UCSD-AML1 (cell line): ENCODE data around the gene ARHGAP24.

Experiments
- DNase-seq: peaks from one replicate; lab custom pipeline; 2025; ENCODE audit not compliant: unreplicated experiment; lab: John Stamatoyannopoulos, UW

Gene ARHGAP24

GRCh38 chr4:85474818-85475630 lies at the start of gene ARHGAP24:
ARHGAP24 (plus strand) TSS chr4:85475150.
- DNase-seq, result peak; percentile 33

DNA sequence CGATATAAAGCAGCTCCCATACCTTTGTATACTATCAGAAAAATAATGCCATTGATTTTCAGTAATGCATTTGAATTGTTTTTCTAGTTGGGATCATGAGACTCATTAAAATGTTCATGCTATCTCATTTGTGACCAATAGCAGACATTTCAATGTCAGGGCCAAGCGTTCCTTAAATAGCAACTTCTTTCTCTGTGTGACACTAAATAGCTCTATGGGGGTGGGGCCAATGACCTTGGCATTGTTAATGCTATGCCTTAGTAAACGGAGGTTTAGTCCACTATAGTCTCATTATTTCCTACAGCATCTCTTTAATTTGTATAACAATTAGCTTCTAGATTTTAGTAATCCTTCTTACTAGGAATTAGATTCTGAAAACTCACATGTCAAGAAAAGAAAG lies 48.6 kb upstream of the ARHGAP24 start:
- no peak for DNase-seq

DNA sequence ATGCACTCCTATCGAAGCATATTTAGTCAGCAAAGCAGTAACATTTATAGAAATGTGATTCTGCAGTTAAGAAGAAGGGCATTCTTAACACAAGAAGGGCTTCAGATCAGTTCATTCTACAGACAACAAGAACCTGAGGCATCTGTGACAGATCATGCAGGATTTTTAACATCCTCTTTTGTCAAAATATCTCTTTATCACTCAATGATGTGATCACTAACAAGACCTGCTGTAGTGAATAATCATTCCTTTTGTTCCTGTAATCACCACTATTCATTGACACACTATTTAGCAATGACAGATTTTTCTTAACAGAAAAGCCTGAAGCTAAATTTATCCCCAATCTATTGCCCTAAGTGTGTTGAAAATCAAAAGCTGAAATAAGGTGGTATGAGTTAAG lies 47.8 kb upstream of the ARHGAP24 start:
- no peak for DNase-seq

GRCh38 chr4:85430226-85430625 lies 44.7 kb upstream of the ARHGAP24 start:
- DNase-seq, result no peak

DNA sequence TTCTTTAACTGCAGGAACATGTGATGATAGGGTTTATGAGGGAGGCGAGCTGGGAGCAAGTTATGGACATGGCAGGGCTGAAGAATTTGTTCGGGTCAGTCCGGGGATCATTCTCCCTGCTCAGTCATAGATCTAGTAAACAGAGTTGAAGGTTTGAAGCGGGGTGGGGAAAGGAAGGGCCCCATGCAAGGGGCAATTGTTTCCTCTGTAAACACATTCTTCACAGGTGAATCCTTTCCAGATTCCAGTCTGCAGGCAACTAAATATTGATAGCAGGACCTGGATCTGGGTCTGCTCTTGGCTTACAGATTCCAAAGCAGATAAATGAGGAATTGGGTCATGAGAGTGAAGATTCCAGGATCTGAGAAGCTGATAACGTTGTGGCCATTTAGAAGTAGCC lies 44.3 kb upstream of the ARHGAP24 start:
- DNase-seq, result no peak

- DNase-seq, result no peak
Measured at GRCh38 chr4:85431156-85431555, 43.8 kb upstream of the ARHGAP24 start.

- no peak for DNase-seq
Measured at GRCh38 chr4:85431881-85432485, 43.0 kb upstream of the ARHGAP24 start.

GRCh38 chr4:85445050-85445639 lies 29.8 kb upstream of the ARHGAP24 start:
- DNase-seq, result no peak

- DNase-seq, result no peak
Measured at GRCh38 chr4:85446141-85446861, 28.6 kb upstream of the ARHGAP24 start.

GRCh38 chr4:85448906-85449890 lies 25.8 kb upstream of the ARHGAP24 start:
- DNase-seq, result no peak

GRCh38 chr4:85452058-85452731 lies 22.8 kb upstream of the ARHGAP24 start:
- no peak for DNase-seq

DNA sequence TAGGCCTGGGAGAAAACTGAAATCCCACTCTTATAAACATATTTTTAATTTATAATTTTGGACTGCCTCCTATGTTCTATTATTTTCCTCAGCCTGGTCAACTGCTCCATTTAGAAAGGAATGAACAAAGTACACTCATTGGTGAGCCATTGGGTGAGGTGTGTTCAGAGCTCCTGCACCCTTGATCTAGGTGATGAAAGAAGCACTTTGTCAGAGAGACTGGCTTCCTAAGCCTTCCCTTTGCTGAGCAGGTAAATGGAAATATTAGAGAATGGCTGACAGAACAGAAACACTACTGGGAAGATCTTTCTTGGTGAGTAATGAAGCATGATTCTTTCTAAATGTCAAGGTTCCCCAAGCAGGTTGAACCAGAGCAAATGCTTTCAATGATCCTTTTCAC lies 19.0 kb upstream of the ARHGAP24 start:
- DNase-seq, result no peak

DNA sequence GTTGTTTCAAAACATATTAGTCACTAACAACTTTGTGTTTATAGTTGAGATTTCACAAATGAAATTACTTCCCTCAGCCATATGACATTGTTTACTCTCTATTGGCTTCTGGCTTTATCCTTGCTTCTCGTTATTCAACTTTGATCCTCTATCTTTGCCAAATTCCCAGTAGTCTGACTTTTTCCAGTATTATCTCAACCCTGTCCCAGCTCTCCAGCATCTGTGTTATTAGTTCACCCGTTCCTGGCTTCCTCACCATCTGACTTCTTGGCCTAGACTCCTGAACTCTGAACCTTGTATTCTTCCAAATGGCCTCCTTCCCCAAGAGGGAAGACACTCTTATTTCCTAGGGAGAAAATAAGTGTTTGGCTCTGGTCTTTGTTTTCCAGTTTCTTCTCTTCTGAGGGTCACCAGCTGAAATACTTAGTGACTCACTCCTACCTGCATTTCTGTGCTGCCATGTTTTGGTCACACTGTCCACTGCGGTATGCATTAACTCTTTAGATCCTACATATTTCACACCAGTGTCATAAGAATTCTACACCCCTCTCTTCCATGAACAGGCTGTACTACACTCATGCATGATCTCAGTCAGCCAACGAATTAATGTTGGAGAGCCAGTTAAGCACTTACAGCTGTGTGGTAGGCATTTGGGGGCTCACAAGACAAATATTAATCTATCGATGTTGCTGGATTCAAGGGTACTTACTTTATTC lies 17.0 kb upstream of the ARHGAP24 start:
- no peak for DNase-seq

DNA sequence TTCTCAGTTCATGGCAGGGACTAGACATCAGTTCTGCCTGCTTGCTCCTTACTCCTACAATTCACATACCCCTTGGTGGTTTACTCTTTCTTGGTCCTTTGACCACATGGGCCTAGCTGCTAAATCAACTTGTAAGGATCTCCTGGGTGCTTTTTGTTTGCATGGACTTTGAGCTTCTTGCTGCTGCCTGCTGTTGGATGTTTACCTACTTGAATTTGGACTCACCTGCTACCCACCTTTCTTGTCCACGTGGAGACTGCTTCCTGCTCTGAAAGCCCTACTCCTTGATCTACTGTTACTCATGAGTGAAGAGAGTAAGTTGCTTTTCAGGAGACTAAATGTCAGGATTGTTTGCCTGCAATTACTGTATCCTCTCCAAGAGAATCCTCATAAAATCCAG lies 15.2 kb upstream of the ARHGAP24 start:
- DNase-seq, result no peak

DNA sequence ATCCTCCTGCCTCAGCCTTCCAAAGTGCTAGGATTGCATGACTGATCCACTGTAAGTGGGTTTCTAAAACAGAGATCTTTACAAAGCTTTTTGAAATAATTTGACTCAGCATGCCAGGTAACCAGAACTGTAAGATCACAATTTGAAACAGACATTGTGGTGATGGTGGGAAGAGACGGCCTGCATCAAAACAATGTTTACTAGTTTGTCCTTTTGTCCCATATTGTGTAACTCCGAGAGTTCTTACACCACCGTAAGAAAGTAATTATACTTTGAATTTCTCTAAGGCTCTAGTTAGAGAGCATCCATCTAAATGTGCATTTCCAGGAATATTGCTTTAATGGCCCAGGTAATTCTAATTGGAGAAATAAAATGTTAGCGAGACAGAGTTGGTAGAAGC lies 594 bp upstream of the ARHGAP24 start:
- DNase-seq, result no peak

DNA sequence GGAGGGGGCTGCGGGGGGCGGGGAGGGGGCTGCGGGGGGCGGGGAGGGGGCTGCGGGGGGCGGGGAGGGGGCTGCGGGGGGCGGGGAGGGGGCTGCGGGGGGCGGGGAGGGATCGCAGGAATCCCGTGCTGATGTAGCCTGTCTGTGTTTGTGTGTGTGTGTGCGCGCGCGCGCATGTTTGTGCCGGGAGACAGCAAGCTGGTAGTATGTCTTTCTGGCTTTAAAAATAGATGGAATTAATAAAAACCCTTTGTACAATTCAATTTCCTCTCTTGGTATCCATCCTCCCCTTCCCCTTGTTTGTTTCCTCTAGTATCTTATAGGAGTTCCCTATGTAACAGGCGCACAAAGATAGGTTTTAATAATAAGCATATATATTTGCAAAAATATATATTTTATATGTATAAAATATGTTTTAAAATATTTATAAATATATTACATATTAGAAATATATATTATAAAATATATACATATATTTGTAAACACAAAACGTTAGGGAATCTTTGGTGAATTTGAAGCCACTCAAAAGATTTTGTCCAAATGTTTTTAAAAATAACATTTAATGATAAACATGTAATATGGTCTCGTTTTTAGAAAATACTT lies 782 bp downstream of the ARHGAP24 start:
- DNase-seq, result no peak

DNA sequence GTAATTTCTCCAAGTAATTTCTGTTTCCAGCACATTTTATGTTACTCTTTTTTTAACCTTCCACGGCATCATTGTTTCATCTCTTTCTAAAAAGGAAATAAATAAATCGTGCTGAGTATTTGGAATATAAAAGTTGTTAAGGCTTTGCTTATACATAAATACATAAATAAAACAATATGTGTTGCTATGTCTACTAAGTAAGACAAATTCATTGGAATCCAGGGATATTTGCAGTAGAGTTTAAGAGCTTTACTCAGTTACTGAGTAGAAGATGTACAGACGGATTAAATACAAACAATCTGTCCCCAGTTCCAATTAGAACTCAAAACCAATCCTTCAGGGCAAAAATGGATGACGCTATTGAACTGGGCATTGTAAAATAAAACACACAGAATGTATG lies 1.4 kb downstream of the ARHGAP24 start:
- DNase-seq, result no peak

- DNase-seq, result no peak
Measured at GRCh38 chr4:85477534-85477933, 2.6 kb downstream of the ARHGAP24 start.

GRCh38 chr4:85478576-85478975 lies 3.6 kb downstream of the ARHGAP24 start:
- no peak for DNase-seq
